Measurements from ENCODE around the gene ZBTB20.
"Not testable (repeated sequence)": the region's sequence is repeated elsewhere in the genome, so short reads cannot be mapped to it uniquely, and the experiment has no call there.

ZBTB20 gene

DNA sequence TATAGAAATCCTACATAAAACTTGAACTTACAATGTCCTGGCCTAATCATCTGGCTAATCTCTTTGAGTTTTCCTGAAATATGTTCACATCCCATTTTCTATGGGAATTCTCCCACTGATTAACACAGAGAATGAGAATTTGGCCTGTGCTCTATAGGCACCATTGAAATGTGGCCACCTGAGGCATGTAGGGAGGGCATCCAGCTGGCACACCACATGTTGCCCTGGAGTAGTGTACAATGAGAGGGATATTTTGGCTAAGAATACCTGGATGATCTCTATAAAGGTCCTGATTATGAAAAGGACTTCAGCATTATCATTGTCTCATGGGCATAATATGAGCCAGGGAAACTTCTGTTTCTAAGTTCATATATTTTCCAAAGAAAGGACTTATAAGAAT lies 324.0 kb downstream of the ZBTB20 start:
- no peak for DNase-seq

DNA sequence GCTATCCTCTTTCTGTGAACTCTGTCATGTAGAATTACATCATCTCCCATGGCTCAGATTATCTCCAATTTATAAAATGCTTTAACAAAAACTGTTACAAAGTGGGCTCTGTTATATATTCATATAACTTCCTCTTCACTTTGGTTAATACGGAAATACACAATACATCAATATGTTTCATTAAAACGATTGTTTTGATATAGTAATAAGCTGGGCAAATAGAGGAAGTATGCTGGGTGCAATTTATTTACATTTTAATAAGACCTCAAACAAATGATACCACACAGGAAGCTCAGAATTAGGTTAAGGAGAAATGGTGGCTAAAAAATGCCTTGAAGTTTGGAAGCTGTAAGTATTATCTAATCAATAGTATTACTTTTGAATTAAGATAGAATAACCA lies 331.0 kb downstream of the ZBTB20 start:
- no peak for DNase-seq

DNA sequence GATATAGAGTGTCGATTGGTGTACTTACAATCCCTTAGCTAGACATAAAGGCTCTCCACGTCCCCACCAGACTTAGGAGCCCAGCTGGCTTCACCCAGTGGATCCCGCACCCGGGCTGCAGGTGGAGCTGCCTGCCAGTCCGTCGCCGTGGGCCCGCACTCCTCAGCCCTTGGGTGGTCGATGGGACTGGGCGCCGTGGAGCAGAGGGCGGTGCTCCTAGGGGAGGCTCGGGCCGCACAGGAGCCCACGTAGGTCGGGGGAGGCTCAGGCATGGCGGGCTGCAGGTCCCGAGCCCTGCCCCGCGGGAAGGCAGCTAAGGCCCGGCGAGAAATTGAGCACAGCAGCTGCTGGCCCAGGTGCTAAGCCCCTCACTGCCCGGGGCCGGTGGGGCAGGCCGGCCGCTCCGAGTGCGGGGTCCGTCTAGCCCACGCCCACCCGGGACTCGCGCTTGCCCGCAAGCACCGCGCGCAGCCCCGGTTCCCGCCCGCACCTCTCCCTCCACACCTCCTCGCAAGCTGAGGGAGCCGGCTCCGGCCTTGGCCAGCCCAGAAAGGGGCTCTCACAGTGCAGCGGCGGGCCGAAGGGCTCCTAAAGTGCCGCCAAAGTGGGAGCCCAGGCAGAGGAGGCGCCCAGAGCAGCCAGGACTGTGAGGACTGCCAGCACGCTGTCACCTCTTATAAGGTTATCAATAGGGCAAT lies 334.4 kb downstream of the ZBTB20 start:
- DNase-seq: not testable (repeated sequence)

DNA sequence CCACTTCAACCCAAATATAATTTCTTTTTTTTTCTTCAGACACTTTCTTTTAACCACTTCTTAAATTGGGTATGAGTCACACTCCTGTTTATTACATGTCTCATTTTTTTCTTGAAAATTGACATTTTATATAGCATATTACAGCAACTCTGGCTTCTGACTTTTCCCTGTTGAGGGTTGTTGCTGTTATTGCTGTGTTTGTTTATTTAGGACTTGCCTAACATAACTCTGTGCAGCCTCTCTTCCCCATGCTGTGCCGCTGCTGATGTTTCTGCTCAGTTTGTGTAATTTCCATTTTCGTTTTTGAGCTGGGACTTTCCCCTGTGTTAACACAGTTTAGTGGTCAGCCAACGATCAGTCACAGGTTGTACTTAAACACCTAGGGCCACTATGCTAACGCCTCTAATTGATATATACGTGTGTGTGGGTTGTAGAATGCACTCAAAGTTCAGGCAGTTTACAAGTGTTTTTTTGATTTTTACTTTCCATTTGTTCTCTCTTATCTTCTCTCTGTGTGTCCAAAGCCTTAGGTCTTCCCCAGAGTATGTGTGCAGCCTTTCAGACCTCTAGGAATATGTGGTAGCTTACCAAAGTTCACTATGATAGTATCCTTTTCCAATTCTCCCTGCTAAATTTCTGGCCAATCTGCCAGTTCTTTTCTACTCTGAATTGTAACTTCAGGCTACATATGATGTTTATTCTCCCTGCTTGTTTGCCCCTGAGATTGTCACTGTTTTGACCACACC lies 337.2 kb downstream of the ZBTB20 start:
- DNase-seq: no peak

DNA sequence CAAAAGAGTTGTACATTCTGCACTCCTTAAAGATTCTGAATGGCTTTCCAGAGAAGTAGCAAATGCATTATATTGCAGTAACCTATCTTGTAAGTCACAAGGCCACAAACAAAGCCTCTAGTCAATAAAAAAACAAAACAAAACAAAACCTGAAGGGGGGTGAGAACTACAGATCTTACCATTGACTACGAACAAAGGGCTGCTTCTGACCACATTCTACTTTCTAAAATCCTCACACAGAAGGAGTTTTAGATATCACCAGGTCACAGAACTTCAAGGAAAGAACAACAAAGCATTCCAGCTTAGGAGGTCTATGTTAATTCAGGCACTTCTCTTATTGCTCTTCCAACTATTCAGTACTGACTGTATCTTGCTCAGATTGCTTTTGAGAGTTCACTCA lies 343.0 kb downstream of the ZBTB20 start:
- no peak for DNase-seq

DNA sequence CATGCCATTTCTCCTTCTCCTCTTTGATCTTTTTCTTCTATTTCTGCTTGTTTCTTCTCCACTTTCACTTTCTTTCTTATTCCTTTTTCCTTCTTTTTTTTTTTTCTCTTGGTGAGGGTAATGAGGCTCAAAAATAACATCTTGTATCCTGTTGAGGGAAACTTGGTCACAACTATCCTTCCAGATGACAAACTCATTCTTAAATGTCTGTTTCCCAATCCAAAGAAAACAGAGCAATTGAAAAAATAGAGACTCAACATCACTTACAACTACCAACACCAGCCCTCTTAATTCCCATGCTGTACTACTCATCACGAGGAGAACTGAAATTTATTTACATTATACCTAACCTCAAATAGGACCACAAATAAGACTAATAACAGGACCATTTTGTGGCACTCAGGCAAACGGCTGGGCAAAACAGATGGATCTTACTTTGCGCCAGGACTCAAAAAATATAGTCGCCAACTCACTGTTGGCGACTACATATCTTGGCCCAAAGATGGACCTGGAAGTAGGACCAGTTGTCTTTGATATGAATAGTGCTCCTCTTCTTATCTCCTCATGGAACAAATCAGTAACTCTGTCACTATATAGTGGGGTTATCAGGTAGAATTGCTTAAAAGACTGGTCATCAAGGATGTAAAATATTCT lies 343.9 kb downstream of the ZBTB20 start:
- no peak for DNase-seq

DNA sequence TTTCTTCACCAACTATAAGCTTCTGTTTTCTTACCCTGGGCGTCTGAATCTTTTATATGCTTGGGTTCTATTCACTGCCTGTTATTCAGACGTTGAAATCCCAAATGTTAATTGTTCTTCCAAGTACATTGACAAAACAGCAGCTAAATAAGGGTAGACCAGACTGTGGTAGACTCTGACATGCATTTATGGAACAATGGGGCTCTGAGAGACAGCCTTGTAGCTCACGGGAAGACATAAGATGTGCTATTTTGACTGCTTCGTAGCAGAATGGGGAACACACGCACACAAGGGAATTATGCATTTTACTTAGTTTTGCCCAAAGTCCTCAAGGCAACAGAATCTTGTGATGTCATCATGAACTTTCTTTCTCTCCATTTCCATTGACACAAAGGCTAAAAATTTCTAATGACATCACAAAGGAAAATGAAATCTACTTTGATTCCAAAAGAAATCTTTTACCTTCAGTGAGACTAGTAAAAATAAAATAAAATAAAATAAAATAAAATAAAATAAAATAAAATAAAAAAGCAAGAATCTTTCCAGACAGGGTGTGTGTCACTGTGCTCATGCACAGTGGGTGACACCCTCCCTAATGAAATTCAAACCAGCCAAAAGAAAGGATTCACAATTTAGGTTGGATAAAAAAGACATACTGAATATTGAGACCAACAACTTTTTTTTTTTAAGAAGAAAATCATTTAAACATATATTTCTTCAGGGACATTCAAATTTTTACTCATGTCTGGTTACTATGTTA lies 346.6 kb downstream of the ZBTB20 start:
- DNase-seq: no peak

DNA sequence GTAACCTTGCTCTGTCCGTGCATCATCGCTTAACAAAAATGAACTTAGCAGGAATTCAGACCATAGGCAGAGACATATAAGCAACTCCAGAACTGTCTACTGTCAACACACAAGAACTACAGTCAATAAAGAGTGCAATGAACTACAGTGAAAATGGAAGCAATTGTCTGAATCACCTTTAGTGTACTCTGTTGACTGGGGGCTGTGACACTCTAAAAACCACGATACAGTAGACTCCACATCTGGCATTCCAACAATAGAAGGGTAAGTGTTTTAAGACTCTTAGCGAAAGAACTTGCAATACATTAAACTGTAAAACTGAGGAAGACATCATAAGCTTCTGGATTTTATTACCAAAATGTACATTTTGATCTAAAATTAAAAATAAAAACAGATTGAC lies 347.3 kb downstream of the ZBTB20 start:
- DNase-seq: no peak

DNA sequence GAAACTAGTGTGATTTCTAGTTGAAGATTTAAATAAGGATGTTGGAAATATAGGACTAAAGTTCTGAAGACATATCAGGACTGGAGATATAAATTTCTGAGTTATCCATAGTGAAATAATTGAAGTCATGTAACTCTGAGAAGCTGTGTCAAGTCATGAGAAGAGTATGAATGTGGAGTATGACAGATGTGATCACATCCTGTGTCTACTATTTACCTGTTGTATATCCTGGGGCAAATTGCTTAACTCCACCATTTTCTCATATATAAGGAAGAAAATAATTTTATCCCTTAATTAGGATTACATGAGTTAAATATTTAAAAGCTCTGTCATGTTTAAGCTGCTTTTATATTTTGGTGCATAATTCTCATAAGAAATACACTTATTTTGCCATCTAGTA lies 350.3 kb downstream of the ZBTB20 start:
- DNase-seq: no peak

DNA sequence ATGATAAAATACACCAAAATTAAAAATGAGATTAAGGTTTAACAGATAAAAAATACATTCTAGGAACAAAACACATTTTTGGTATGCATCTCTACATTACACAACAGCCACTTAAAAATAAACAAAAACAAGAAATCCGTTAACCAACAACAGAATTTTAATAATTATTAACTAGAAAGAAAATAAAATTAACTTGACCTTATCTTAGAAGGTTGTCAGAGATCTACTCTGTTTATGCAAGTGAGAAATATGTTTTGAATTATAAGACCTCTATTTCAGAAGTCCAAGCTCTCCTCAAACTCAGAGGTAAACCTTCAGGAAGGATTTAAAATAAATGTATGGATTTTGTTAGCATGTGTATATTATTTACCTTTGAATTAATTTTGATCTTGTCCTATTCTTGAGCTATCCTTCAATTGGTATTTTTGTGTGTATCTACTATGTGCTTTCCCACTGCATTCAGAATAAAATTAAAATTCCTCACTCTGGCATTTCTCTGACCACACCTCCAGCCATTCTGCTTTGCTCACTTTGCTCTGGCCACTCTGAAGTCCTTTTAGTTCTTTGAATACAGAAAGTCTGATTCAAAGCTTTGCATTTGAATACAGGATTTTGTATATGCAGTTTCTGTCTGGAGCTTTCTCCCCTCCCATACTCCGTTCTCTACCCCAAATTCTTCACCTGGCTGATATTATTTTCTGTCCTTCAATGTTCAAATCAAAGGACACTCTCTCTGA lies 352.0 kb downstream of the ZBTB20 start:
- DNase-seq: no peak

DNA sequence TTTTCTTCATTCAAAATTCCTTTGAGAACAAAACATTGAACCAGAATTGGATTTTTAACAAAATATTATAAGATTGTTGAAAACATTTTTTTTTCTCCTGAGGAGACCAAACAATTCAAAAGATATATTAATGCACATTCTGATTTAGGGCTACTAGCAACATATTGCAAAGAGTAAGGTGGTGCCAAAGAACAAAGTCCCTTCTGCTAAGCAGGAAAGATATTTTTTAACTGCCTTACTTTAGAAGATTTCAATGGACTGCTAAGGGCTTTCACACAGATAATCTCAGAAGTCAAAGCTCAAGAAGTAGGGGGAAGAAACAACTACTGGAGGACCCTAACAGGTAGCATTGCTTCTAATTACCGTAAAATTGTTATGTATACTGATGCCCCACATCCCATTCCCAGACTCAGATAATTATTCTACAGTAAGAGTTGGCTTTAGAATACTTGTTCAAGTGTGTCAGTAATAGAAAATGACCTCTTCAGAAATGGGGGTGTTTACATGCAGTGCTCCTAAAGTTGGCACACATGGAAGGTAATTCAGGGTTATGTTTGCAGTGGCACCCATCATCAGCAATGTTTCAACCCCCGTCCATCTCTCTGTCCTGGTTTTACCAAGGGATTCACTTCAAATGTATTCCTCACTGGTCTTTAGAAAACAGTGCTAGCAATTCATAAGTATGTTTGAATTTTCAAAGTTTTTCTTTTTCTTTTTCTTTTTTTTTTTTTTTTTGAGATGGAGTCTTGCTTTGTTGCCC lies 354.7 kb downstream of the ZBTB20 start:
- DNase-seq: no peak

DNA sequence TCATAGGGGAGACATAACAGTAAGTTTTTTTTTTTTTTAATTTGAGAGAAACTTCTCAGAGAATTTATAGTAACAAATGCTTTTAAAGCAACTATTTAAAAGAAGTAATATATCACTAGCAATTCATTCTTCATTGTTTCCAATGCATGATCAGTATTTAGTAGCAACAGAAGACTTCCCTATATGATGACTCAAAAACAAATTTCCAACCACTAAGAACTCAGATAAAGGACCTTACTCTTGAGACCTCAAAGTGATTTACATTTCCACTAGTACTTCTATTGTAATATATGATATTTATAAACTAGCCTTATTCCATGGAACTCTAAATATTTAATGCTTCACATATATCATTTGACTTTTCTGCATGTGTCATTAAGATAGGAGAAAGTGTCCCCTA lies 356.3 kb downstream of the ZBTB20 start:
- DNase-seq: no peak

DNA sequence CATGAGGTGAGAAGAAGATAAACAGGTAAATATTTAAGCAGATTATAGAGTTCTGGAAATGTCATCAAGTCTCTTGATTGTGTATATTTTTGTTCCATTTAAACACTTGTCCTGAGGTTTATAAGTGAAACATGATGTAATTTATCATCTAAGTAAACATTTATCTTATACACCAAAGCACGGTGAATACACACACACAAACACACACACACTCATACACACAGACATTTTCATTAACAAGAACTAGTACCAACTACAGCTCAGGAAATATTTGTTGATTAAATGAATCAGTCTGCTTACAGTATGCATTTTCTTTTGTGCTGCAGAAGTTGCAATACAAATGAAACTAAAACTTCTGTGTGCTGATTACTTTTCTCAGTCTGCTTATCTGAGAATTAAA lies 357.3 kb downstream of the ZBTB20 start:
- no peak for DNase-seq

DNA sequence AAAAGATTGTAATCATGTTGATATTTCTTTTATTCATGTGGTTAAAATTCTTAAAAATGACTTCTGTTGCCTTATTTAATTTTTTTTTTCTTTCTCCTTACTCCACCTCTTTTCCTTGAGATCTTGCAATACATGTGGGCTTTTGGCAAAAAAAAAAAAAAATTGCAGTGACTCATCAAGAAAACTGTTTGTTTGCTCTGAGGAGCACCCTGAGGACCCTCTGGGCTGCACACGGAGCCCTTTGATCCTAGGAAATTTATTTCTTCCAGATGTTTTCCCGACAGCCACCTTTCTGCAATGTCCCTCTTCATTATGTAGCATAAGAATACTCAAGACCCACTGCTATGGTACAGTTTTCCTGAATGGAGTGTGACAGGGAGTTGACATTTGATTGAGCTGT lies 371.7 kb downstream of the ZBTB20 start:
- DNase-seq: no peak

DNA sequence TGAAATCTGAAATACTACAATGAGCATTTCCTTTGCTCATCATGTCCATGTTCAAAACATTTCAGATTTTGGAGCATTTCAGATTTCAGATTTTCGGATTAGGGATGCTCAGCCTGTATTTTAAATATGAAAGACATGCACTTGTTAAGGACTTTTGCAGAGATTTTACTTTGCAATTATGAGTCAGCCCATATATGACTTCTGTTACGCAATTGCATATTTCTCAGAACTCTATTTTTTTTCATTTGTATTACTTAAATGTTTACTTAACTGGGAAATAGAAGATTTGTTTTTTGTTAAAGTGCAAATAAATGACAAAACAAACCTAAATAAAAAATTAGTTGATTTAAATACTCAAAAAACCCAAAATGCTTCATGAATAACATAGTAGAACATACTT lies 376.2 kb downstream of the ZBTB20 start:
- no peak for DNase-seq

DNA sequence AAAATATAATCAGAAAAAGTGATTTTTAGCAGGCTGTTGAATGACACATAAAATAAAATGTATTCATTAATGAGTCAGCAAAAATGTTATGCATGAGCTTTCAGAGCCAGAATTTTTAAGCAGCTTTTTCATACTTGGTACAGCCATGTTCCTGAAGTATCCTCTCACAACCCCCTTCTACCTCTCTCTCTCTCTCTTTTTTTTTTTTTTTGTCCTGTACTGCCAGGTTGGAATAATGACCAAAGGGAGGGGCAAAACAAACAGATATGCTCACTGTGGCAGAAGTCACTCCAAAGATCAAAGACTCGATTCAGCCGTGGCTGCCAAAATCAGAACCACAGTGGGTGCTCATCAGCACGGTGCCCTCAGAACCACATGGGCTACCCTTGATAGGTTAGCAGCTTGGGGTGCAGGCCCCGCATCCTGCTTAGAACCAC lies 383.0 kb downstream of the ZBTB20 start:
- no peak for DNase-seq

DNA sequence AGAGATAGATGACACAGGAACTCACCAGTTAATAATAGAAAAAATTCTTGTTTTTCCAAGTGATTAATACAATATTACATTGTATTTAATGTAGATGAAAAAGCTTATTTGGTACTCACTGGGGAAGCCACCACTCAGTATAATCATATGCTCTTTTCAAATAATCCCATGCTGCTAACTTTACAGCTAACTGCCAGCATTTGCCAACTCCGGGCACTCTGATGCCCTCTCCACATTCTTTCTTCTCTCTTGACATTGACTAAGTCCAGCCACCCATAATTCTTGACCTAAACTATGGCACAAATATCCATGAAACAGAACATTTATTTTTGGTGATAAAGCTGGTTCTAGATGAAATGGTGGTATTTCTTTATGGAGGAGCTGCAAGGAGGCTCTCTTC lies 384.9 kb downstream of the ZBTB20 start:
- no peak for DNase-seq

DNA sequence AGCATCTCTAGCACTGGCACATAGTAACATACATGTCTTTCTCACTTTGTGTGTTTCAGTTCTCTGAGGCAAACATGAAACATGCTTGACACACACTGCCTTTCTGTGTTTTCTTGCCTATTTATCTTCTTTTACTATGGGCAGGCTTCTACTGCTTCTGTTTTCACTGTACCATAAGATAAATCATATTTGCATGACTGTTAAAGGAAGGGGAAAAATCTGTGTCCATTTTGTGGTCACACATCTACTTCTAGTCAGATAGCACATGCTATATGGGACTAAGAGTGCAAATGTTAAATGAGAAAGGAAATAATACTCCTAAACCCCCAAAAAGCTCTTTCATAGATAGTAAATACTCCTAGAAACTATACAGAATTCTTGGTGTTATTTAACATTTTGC lies 386.4 kb downstream of the ZBTB20 start:
- no peak for DNase-seq

DNA sequence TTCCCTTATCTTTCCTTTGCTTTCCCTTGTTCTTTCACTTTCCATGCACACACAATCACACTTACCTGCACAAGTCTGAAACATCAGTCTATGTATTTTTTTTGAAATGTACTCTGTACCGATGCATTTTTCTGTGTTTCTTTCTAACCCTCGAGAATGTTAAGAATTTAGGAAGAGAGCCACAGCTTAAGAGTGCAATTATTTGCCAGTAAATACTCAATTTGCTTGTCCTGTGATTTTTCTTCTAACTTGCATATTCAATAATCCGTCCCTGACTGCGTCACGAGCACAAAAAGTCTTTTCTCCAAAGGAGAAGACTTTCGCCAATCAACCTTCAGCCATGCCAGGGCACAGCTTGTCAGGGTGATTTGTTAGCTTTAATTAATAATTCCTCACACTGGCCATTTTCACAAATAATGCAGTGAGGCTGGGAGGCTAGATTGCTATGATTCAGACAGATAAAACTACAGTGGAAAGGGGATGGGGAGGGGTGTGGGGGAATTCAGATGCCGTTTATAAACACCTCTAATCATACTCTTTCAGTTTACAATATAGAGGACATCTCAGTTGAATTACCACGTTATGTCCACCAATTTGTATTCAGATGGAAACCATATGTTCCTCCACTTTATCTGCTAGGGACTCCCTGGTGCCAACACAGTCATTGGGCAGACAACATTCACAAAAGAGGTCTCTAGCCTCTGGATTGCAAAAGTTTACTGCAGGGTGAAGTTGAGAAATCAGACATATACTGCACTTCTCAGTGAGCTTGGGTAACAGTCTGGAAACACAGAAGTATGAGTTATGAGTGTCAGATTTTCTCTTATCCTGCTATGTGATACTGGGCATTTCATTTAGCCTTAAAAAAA lies 388.0 kb downstream of the ZBTB20 start:
- no peak for DNase-seq

DNA sequence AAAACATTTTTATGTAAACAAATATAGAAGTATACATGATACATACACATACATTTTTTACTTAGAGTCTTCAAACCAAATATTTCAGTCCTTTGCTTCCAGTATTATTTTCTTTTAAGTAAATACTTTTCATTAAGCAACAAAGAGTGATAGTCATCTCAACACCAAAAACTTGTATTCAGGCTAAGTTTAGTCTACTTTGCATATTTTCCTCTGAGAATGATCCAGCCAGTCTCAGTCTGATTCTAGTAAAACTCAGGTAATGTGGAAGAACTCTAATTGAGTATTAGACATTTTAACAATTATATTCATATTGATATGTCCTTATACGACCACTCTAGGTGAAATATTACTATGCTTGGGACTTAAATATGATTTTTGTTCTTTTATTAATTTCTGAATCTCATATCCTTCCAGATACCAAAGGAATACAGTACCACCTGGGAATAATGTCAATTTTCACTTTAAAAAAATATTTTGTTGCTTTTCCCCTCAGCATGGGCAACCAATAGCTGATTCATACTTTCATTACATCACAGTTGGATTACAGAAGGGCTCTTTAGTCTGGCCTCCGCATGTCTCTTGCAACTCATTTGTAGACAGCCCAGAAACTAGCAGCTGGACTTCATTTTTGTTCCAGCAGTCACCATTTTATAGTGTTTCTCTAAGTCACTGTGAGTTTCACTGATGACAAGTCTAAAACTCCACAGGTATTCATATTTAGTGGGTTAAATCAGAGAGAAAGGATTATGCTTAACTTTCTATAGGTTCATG lies 390.4 kb downstream of the ZBTB20 start:
- DNase-seq: no peak
